Aorta (tissue), 5 donors: ENCODE data around the gene MAP7. TPM values are rescaled to one million over a fixed set of nuclear protein-coding genes. Genes with fewer than 3 reads are reported as not detected.

Experiments used
- ATAC-seq: fragments of 200-7000 bp; cut with Tn5 transposase; one replicate; pipeline ENCODE4 v1.9.1; 2022; ENCODE audit warnings: moderate library complexity; ENCODE audit not compliant: low FRiP score
- DNase-seq, 2 donors: peaks; one replicate each; pipeline ENCODE4 v3.0.0-alpha.2; 2020
- H3K27ac ChIP-seq, 2 donors: one replicate each; pipeline ENCODE4 v1.5.1; 2013; ENCODE audit warnings: low read length in 2 of 2, mild to moderate bottlenecking in 2 of 2, moderate library complexity in 2 of 2, control low read depth in 1 of 2, inconsistent platforms in 1 of 2, low read depth in 1 of 2
- H3K27me3 ChIP-seq, 2 donors: one replicate each; pipeline ENCODE4 v1.6.1; 2013; ENCODE audit warnings: control low read depth in 1 of 2, low read length in 1 of 2, mild to moderate bottlenecking in 1 of 2, moderate library complexity in 1 of 2; ENCODE audit not compliant: insufficient read depth in 2 of 2, control insufficient read depth in 1 of 2
- H3K36me3 ChIP-seq, 2 donors: one replicate each; pipeline ENCODE4 v1.6.1; 2013; ENCODE audit warnings: control low read depth in 1 of 2, low read length in 1 of 2, mild to moderate bottlenecking in 1 of 2; ENCODE audit not compliant: insufficient read depth in 2 of 2, control insufficient read depth in 1 of 2
- H3K4me1 ChIP-seq, 2 donors: one replicate each; pipeline ENCODE4 v1.6.1; 2013; ENCODE audit warnings: low read length in 2 of 2, control low read depth in 1 of 2, mild to moderate bottlenecking in 1 of 2, moderate library complexity in 1 of 2; ENCODE audit not compliant: insufficient read depth in 2 of 2, control insufficient read depth in 1 of 2
- H3K4me3 ChIP-seq, 2 donors: one replicate each; pipeline ENCODE4 v1.5.1; 2013; ENCODE audit warnings: low read length in 2 of 2, control low read depth in 1 of 2, mild to moderate bottlenecking in 1 of 2
- H3K9me3 ChIP-seq: one replicate; pipeline ENCODE4 v1.6.1; 2013; ENCODE audit warnings: mild to moderate bottlenecking, low read length; ENCODE audit not compliant: control insufficient read depth
- WGBS, 2 donors: extraction: QIAGEN DNeasy Blood & Tissue Kit; methylation state at CpG; one replicate each; pipeline ENCODE4 v1.1.7; 2013; 5-methylcytosine and 5-hydroxymethylcytosine counted together
- intact Hi-C, 2 donors: fragments of 100-400 bp; cut with DNase I; formaldehyde crosslinking; loops; one replicate each; pipeline versions ENCODE4 v1.14.2 to v1.15.0; 2022
- polyA plus RNA-seq, 2 donors: library from polyadenylated mRNA; stranded (reverse); fragments of 200-250 nt; gene quantifications; one replicate each; pipeline ENCODE4 v1.2.3, GENCODE V29; 2013
- total RNA-seq, 2 donors: library from RNA; stranded (reverse); fragmentation: NEBNext Ultra II Directional; extraction: Animal tissue kit (Norgen Biotek cat#: 25700); gene quantifications; one replicate each; pipeline ENCODE4 v1.2.1, GENCODE V29; 2021
- donor health status: healthy with polysubstance abuse.
- donor health status: Bipolar disorder and iron deficiency.
- donor health status: DM: no; HTN: no; CAD: no.
- donor health status: DM: no; HTN: no; CAD: no.
- donor health status: DM: yes; HTN: yes; CAD: no.

Gene MAP7
- total and polyA plus RNA-seq, 4 donors = 2.5 to 5.3 (median 3.3) TPM

DNA sequence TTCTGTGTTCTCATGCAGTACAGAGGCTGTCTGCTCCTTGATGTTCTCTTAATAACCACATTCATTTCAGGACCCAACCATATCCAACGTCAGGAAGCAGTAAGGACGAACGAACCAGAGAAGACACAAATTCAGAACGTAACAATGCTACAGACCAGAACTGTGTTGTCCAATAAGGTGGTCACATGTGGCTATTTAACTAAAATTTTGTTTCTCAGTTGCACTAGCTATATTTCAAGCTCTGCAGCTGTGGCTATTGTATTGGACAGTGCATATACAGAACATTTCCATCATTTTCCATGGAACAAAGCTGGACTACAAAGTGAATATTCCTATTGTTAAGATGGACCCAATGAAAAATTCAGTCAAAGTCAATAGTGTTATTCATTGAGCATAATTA is 27.0 kb downstream of the MAP7 start:
- intact Hi-C loops = no loop called here
- Histone ChIP-seq H3K4me1 (no peaks in the 10 kb centered on the region), H3K27me3 (no peaks in the 10 kb centered on the region), H3K27ac (no peak overlapping the region), H3K36me3 (no peaks in the 10 kb centered on the region), H3K4me3 (no peak overlapping the region), H3K9me3 (peaks cover 1% of the 10 kb centered on the region)
- ATAC-seq (no peak), DNase-seq (no peak)
- WGBS, 2 donors = 94 to 95% methylated on average over 4 of the region's 4 CpGs

DNA sequence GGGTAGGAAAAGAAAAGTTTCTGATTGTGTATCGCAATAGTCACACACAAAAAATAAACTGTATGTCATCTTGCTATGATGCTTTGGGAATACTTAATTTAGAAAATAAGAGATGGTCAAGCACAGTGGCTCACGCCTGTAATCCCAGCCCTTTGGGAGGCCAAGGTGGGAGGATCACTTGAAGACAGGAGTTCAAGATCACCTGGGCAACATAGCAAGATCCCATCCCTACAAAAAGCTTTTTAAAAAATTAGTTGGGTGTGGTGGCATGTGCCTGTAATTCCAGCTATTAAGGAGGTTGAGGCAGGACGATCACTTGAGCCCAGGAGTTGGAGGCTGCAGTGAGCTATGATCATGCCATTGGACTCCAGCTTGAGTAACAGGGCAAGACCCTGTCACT is 27.6 kb downstream of the MAP7 start:
- H3K4me3 ChIP-seq = no peak overlapping the region
- no peaks in the 10 kb centered on the region for H3K4me1 ChIP-seq
- 88 to 93% methylated on average over 3 of the region's 3 CpGs for WGBS, 2 donors
- no peaks in the 10 kb centered on the region for H3K27me3 ChIP-seq
- peaks cover 1% of the 10 kb centered on the region for H3K9me3 ChIP-seq
- DNase-seq = no peak
- no peaks in the 10 kb centered on the region for H3K36me3 ChIP-seq
- intact Hi-C loops = no loop called here
- H3K27ac ChIP-seq = no peak overlapping the region
- ATAC-seq = no peak

DNA sequence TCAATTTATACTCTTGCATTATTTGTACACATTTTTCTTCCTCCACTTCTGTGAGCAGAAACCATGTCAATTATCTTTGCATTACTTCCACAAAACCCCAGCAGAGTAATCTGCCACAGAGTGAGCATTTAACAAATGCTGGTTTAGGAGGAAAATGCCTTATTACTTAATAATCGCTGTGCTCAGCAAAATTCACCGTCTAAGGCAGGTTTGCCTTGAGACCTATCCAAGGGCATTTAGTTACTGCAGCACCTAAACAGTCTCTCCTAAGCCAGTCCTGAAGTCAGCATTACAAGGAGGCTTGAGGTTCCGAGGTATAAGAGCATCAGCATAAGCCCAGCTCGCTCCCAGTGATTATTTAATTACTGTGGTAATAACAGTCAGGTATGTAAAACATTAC is 28.3 kb downstream of the MAP7 start:
- WGBS, 2 donors = 92 to 93% methylated on average over 4 of the region's 4 CpGs
- ATAC-seq (no peak), DNase-seq (no peak)
- intact Hi-C loops = no loop called here
- peaks cover 1% of the 10 kb centered on the region for H3K9me3 ChIP-seq
- H3K27me3 ChIP-seq = no peaks in the 10 kb centered on the region
- H3K27ac ChIP-seq = no peak overlapping the region
- no peak overlapping the region for H3K4me3 ChIP-seq
- no peaks in the 10 kb centered on the region for H3K36me3 ChIP-seq
- H3K4me1 ChIP-seq = no peaks in the 10 kb centered on the region

- no peak overlapping the region for H3K4me3 ChIP-seq
- intact Hi-C loops = no loop called here
- H3K36me3 ChIP-seq = no peaks in the 10 kb centered on the region
- ATAC-seq (no peak), DNase-seq (no peak)
- H3K4me1 ChIP-seq = no peaks in the 10 kb centered on the region
- peaks cover 1% of the 10 kb centered on the region for H3K9me3 ChIP-seq
- H3K27ac ChIP-seq = no peak overlapping the region
- H3K27me3 ChIP-seq = no peaks in the 10 kb centered on the region
- 91 to 92% methylated on average over 2 of the region's 2 CpGs for WGBS, 2 donors
These were observed 28.8 kb downstream of the MAP7 start for GRCh38 chr6:136521427-136521826.

- no peak overlapping the region for H3K27ac ChIP-seq
- H3K4me3 ChIP-seq = no peak overlapping the region
- H3K27me3 ChIP-seq = no peaks in the 10 kb centered on the region
- intact Hi-C loops = no loop called here
- DNase-seq = no peak
- WGBS, 2 donors = 95% methylated on average over 3 of the region's 3 CpGs
- no peaks in the 10 kb centered on the region for H3K36me3 ChIP-seq
- peaks cover 1% of the 10 kb centered on the region for H3K9me3 ChIP-seq
- H3K4me1 ChIP-seq = no peaks in the 10 kb centered on the region
- no peak for ATAC-seq
These were observed 29.7 kb downstream of the MAP7 start for GRCh38 chr6:136520517-136520916.

- Histone ChIP-seq H3K36me3 (no peaks in the 10 kb centered on the region), H3K27ac (no peak overlapping the region), H3K9me3 (peaks cover 1% of the 10 kb centered on the region), H3K4me1 (no peaks in the 10 kb centered on the region), H3K27me3 (no peaks in the 10 kb centered on the region), H3K4me3 (no peak overlapping the region)
- WGBS, 2 donors = 84% methylated on average over 3 of the region's 3 CpGs
- DNase-seq (no peak), ATAC-seq (no peak)
- intact Hi-C loops = no loop called here
These were observed 32.6 kb downstream of the MAP7 start for GRCh38 chr6:136517582-136517981.

GRCh38 chr6:136517002-136517401 is 33.2 kb downstream of the MAP7 start:
- peaks cover 1% of the 10 kb centered on the region for H3K9me3 ChIP-seq
- no peaks in the 10 kb centered on the region for H3K36me3 ChIP-seq
- H3K27ac ChIP-seq = no peak overlapping the region
- intact Hi-C loops = no loop called here
- ATAC-seq (no peak), DNase-seq (no peak)
- H3K4me3 ChIP-seq = no peak overlapping the region
- H3K4me1 ChIP-seq = no peaks in the 10 kb centered on the region
- no peaks in the 10 kb centered on the region for H3K27me3 ChIP-seq

GRCh38 chr6:136514591-136514990 is 35.6 kb downstream of the MAP7 start:
- ATAC-seq = no peak
- H3K36me3 ChIP-seq = no peaks in the 10 kb centered on the region
- H3K9me3 ChIP-seq = no peaks in the 10 kb centered on the region
- WGBS, 2 donors = 86 to 90% methylated on average over 4 of the region's 4 CpGs
- no peak for DNase-seq
- no peak overlapping the region for H3K27ac ChIP-seq
- no peaks in the 10 kb centered on the region for H3K27me3 ChIP-seq
- intact Hi-C loops = no loop called here
- no peak overlapping the region for H3K4me3 ChIP-seq
- no peaks in the 10 kb centered on the region for H3K4me1 ChIP-seq

- Histone ChIP-seq H3K27ac (no peak overlapping the region), H3K36me3 (no peaks in the 10 kb centered on the region), H3K27me3 (no peaks in the 10 kb centered on the region), H3K9me3 (no peaks in the 10 kb centered on the region), H3K4me3 (no peak overlapping the region), H3K4me1 (no peaks in the 10 kb centered on the region)
- intact Hi-C loops = no loop called here
- WGBS, 2 donors = 74 to 76% methylated on average over 3 of the region's 3 CpGs
- ATAC-seq = peak; percentile 11
- peak in 1 of 2 donors; percentile 50 for DNase-seq
These were observed 38.3 kb downstream of the MAP7 start for GRCh38 chr6:136511926-136512325.
